Sigmoid colon (tissue), 4 donors: ENCODE data around the gene MOBP.

Source experiments
- EP300 ChIP-seq, 4 donors: sonication (generic); formaldehyde crosslinking; IDR thresholded peaks; one replicate each; pipeline ENCODE4 v1.6.1; 2017; ENCODE audit warnings: antibody characterized with exemption in 4 of 4
- POLR2A ChIP-seq, 2 donors: fragments of 450-650 bp; IDR thresholded peaks; one replicate each; pipeline ENCODE4 v1.6.1; 2016; ENCODE audit warnings: antibody characterized with exemption in 2 of 2, mild to moderate bottlenecking in 2 of 2, moderate library complexity in 2 of 2
- POLR2AphosphoS5 ChIP-seq, 4 donors: sonication (generic); formaldehyde crosslinking; IDR thresholded peaks; one replicate each; pipeline ENCODE4 v1.6.1; 2017; ENCODE audit warnings: antibody characterized with exemption in 4 of 4
- TF ChIP-seq, protein P1 (sequence below), 4 experiments: fragments of 450-650 bp in 3 of 4; fragments of 200-600 bp in 1 of 4; IDR thresholded peaks; one replicate each; pipeline ENCODE4 v1.5.1; 2016 to 2019; ENCODE audit warnings: antibody characterized with exemption in 4 of 4, mild to moderate bottlenecking in 3 of 4, moderate library complexity in 2 of 4

DNA sequence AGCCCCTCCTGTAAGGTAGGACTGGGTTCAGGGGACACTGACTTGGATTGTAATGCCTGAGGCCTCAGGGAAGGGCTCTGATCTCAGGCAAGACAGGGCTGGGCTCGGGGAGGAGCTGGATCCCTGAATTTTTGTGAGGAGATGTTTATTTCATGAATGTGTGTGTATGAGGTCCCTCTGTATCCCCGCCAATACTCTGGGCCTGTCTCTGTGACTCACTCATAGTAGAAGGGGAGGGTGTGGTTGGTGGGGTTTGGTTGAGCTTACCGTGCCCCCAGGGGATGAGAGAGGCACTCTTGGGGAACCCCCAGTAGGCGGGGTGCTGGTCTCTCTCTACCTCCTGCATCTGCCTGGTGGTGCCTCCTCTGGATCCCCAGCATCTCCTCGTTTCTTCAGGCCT lies 32.9 kb upstream of the MOBP start:
- TF ChIP-seq, protein P1, sequence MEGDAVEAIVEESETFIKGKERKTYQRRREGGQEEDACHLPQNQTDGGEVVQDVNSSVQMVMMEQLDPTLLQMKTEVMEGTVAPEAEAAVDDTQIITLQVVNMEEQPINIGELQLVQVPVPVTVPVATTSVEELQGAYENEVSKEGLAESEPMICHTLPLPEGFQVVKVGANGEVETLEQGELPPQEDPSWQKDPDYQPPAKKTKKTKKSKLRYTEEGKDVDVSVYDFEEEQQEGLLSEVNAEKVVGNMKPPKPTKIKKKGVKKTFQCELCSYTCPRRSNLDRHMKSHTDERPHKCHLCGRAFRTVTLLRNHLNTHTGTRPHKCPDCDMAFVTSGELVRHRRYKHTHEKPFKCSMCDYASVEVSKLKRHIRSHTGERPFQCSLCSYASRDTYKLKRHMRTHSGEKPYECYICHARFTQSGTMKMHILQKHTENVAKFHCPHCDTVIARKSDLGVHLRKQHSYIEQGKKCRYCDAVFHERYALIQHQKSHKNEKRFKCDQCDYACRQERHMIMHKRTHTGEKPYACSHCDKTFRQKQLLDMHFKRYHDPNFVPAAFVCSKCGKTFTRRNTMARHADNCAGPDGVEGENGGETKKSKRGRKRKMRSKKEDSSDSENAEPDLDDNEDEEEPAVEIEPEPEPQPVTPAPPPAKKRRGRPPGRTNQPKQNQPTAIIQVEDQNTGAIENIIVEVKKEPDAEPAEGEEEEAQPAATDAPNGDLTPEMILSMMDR (IDR thresholded peaks at IDR 0.05) = no peak
- TF ChIP-seq POLR2A (IDR thresholded peaks at IDR 0.05) (no peak), POLR2AphosphoS5 (IDR thresholded peaks at IDR 0.05) (no peak), EP300 (IDR thresholded peaks at IDR 0.05) (no peak)
